DND-41 (cell line): Measurements from ENCODE around the gene FBXO21.

Source experiments
- EZH2 ChIP-seq: IDR thresholded peaks from 3 replicates; pipeline ENCODE4 v1.6.1; 2012; ENCODE audit warnings: borderline replicate concordance, low read depth, mild to moderate bottlenecking, moderate library complexity, low read length, inconsistent platforms; ENCODE audit not compliant: severe bottlenecking
- TF ChIP-seq, protein P1 (sequence below): IDR thresholded peaks from 2 replicates; pipeline ENCODE4 v1.5.1; 2012; ENCODE audit warnings: borderline replicate concordance, low read length, moderate library complexity, mild to moderate bottlenecking; ENCODE audit not compliant: poor library complexity, severe bottlenecking; ENCODE audit errors: extremely low read depth

DNA sequence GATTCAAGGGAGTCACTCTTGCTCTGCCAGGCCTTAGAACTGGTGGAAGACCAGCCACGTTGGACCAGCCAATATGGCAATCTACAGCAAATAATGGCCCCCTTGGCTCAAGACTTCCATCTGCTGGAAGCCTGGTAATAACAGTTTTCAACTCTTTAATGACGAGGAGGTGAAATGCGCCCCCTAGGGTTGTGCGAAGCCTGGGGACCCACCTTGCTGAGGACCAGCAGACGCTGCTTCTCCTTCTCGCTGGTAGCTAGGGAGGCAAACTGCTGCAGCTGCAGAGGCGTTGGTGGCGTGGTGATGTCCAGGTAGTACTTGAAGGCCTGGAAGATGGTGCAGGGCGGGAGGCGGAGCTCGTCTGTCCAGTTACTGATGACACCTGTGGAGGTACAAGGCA, 41.5 kb upstream of the FBXO21 start:
- TF ChIP-seq, protein P1, sequence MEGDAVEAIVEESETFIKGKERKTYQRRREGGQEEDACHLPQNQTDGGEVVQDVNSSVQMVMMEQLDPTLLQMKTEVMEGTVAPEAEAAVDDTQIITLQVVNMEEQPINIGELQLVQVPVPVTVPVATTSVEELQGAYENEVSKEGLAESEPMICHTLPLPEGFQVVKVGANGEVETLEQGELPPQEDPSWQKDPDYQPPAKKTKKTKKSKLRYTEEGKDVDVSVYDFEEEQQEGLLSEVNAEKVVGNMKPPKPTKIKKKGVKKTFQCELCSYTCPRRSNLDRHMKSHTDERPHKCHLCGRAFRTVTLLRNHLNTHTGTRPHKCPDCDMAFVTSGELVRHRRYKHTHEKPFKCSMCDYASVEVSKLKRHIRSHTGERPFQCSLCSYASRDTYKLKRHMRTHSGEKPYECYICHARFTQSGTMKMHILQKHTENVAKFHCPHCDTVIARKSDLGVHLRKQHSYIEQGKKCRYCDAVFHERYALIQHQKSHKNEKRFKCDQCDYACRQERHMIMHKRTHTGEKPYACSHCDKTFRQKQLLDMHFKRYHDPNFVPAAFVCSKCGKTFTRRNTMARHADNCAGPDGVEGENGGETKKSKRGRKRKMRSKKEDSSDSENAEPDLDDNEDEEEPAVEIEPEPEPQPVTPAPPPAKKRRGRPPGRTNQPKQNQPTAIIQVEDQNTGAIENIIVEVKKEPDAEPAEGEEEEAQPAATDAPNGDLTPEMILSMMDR: peak; percentile 36
- no peak for TF ChIP-seq EZH2
